ENCODE results near the gene LRRC32.

DNA sequence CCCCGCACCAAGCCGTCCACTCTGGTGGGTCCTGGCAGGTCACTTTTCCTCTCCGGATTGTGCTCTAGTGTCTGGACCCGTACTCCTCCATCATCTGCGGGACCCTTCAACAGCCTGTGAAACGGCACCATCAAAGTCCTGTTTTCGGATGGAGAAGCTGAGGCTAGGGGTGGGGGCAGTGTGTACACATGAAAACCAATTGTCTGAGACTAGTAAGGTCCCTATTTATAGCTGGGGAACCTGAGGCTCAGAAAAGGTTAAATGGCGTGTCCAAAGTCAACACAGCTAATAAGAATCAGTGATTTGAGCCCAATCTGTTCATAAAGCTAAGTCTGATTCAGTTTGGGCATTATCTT is 668 bp upstream of the LRRC32 start:
- no peak for TF ChIP-seq EZH2 (IDR thresholded peaks at IDR 0.05; ENCODE audit: insufficient read depth, poor library complexity, severe bottlenecking)
- no peak for TF ChIP-seq EZH2phosphoT487 (IDR thresholded peaks at IDR 0.05; ENCODE audit: insufficient read depth, low read depth)

Data from GM23248 (cell line).